Keratinocyte (primary cell): ENCODE measurements around the gene SOD2. TPM values are rescaled to one million over a fixed set of nuclear protein-coding genes. Genes with fewer than 3 reads are reported as not detected.

Experiments
- DNase-seq: peaks from one replicate; pipeline ENCODE4 v3.0.0-alpha.2; 2011; ENCODE audit warnings: low read depth, missing footprints, low spot score
- FAIRE-seq: peaks from 2 replicates; lab custom pipeline; 2011; peaks lifted over from hg19 to GRCh38; lab: Jason Lieb, UNC
- H2AFZ ChIP-seq: 2 replicates; pipeline ENCODE4 v1.6.0; 2012; ENCODE audit warnings: low read length, control low read depth, inconsistent platforms; ENCODE audit not compliant: control insufficient read depth
- H3K27ac ChIP-seq: 2 replicates; pipeline ENCODE4 v1.5.1; 2011; ENCODE audit warnings: low read length; ENCODE audit not compliant: control insufficient read depth, insufficient read depth
- H3K27me3 ChIP-seq: 3 replicates; pipeline ENCODE4 v1.6.0; 2011; ENCODE audit warnings: low read length; ENCODE audit not compliant: control insufficient read depth, insufficient read depth; ENCODE audit errors: extremely low read depth
- H3K36me3 ChIP-seq, 2 experiments: 2 replicates in 1 of 2; 3 replicates in 1 of 2; pipeline ENCODE4 v1.5.1; 2011; ENCODE audit warnings: low read length in 2 of 2, mild to moderate bottlenecking in 1 of 2; ENCODE audit not compliant: control insufficient read depth in 2 of 2, insufficient read depth in 2 of 2; ENCODE audit errors: extremely low read depth in 1 of 2
- H3K4me1 ChIP-seq: 3 replicates; pipeline ENCODE4 v1.5.1; 2011; ENCODE audit warnings: low read length; ENCODE audit not compliant: control insufficient read depth, insufficient read depth; ENCODE audit errors: extremely low read depth
- H3K4me2 ChIP-seq: 3 replicates; pipeline ENCODE4 v1.6.0; 2011; ENCODE audit warnings: low read depth, low read length; ENCODE audit not compliant: control insufficient read depth, insufficient read depth; ENCODE audit errors: extremely low read depth
- H3K4me3 ChIP-seq, 3 experiments: fragments of 200-600 bp in 1 of 3; sonication (generic) in 1 of 3; 2 replicates in 2 of 3; 3 replicates in 1 of 3; pipeline ENCODE4 v1.5.1; 2011 to 2016; ENCODE audit warnings: low read length in 3 of 3, mild to moderate bottlenecking in 3 of 3, control low read depth in 2 of 3, inconsistent platforms in 1 of 3, low read depth in 1 of 3, mixed read lengths in 1 of 3, mixed run types in 1 of 3, moderate library complexity in 1 of 3; ENCODE audit not compliant: control insufficient read depth in 2 of 3, insufficient read depth in 2 of 3; ENCODE audit errors: extremely low read depth in 1 of 3
- H3K79me2 ChIP-seq: 2 replicates; pipeline ENCODE4 v1.6.0; 2012; ENCODE audit warnings: low read length; ENCODE audit not compliant: control insufficient read depth, insufficient read depth
- H3K9ac ChIP-seq: 3 replicates; pipeline ENCODE4 v1.6.0; 2011; ENCODE audit warnings: low read length; ENCODE audit not compliant: control insufficient read depth, insufficient read depth; ENCODE audit errors: extremely low read depth
- H3K9me1 ChIP-seq: 3 replicates; pipeline ENCODE4 v1.6.0; 2011; ENCODE audit warnings: low read length; ENCODE audit not compliant: control insufficient read depth, insufficient read depth; ENCODE audit errors: extremely low read depth
- H3K9me3 ChIP-seq: 2 replicates; pipeline ENCODE4 v1.5.1; 2012; ENCODE audit warnings: low read depth, low read length; ENCODE audit not compliant: control insufficient read depth
- H4K20me1 ChIP-seq: 3 replicates; pipeline ENCODE4 v1.6.0; 2011; ENCODE audit warnings: low read length; ENCODE audit not compliant: control insufficient read depth, insufficient read depth; ENCODE audit errors: extremely low read depth
- EZH2 ChIP-seq: IDR thresholded peaks from one replicate; pipeline ENCODE4 v1.6.1; 2012; ENCODE audit warnings: inconsistent platforms, mild to moderate bottlenecking, low read length, moderate library complexity
- dilution Hi-C: fragments of 300-500 bp; cut with MboI; formaldehyde crosslinking; loops from one replicate; pipeline ENCODE4 v1.7.0; 2020; ENCODE audit warnings: low sequenced_read_pairs; ENCODE audit not compliant: extremely low pct_ligation_motif_present
- polyA plus RNA-seq, 5 experiments: library from polyadenylated mRNA; depleted of rRNA in 3 of 5; stranded (reverse) in 3 of 5; stranded (forward) in 1 of 5; unstranded in 1 of 5; fragments of >200 nt; gene quantifications; 1 replicate in 1 of 5; 2 replicates in 3 of 5; 3 replicates in 1 of 5; pipeline versions ENCODE4 v1.2.1 to v1.2.3, GENCODE V29; 2011 to 2012; ENCODE audit warnings: missing spikeins in 2 of 5, low read depth in 1 of 5, low replicate concordance in 1 of 5
- TF ChIP-seq, protein P1 (sequence below), 3 experiments: IDR thresholded peaks in 1 of 3; conservative IDR thresholded peaks in 1 of 3; optimal IDR thresholded peaks in 1 of 3; 2 replicates in 2 of 3; 3 replicates in 1 of 3; pipeline versions ENCODE3 to v1.5.1; 2011; ENCODE audit warnings: low read length in 3 of 3, mild to moderate bottlenecking in 3 of 3, moderate library complexity in 2 of 3, control low read depth in 1 of 3, inconsistent platforms in 1 of 3; ENCODE audit not compliant: insufficient read depth in 2 of 3; ENCODE audit errors: extremely low read depth in 1 of 3

The SOD2 gene
- polyA plus RNA-seq, 1 donor (not counting 4 experiments of a cell fraction or from before 2014, with no cell fraction given), result 41.9 TPM

GRCh38 chr6:159720708-159721107, 27.7 kb upstream of the SOD2 start:
- H2AFZ ChIP-seq, result no peak overlapping the region
- H3K9me1 ChIP-seq, result no peaks in the 10 kb centered on the region
- TF ChIP-seq EZH2, result no peak
- TF ChIP-seq, protein P1, sequence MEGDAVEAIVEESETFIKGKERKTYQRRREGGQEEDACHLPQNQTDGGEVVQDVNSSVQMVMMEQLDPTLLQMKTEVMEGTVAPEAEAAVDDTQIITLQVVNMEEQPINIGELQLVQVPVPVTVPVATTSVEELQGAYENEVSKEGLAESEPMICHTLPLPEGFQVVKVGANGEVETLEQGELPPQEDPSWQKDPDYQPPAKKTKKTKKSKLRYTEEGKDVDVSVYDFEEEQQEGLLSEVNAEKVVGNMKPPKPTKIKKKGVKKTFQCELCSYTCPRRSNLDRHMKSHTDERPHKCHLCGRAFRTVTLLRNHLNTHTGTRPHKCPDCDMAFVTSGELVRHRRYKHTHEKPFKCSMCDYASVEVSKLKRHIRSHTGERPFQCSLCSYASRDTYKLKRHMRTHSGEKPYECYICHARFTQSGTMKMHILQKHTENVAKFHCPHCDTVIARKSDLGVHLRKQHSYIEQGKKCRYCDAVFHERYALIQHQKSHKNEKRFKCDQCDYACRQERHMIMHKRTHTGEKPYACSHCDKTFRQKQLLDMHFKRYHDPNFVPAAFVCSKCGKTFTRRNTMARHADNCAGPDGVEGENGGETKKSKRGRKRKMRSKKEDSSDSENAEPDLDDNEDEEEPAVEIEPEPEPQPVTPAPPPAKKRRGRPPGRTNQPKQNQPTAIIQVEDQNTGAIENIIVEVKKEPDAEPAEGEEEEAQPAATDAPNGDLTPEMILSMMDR (optimal IDR thresholded peaks at IDR 0.05 in 1 of 3, IDR thresholded peaks at IDR 0.05 in 1 of 3, conservative IDR thresholded peaks at IDR 0.05 in 1 of 3; ENCODE audit: extremely low read depth in 1 of 3, insufficient read depth in 2 of 3, low read length in 3 of 3), result peak in 2 of 3 experiments; percentile 16 to 28
- H3K9me3 ChIP-seq, result no peaks in the 10 kb centered on the region
- peaks cover 3% of the 10 kb centered on the region for H4K20me1 ChIP-seq
- peaks cover 31% of the 10 kb centered on the region for H3K79me2 ChIP-seq
- no peak overlapping the region for H3K9ac ChIP-seq
- H3K4me2 ChIP-seq, result no peak overlapping the region
- H3K36me3 ChIP-seq, result no peaks in the 10 kb centered on the region
- H3K27ac ChIP-seq, result no peak overlapping the region
- DNase-seq (no peak), FAIRE-seq (no peak)
- no peak overlapping the region for H3K4me3 ChIP-seq
- dilution Hi-C loops, result no loop called here
- H3K27me3 ChIP-seq, result no peaks in the 10 kb centered on the region
- H3K4me1 ChIP-seq, result peaks cover 14% of the 10 kb centered on the region

GRCh38 chr6:159719287-159719686, 26.2 kb upstream of the SOD2 start:
- FAIRE-seq, result no peak
- Histone ChIP-seq H3K9me3 (no peaks in the 10 kb centered on the region), H3K9ac (no peak overlapping the region), H3K79me2 (peaks cover 17% of the 10 kb centered on the region), H3K27me3 (no peaks in the 10 kb centered on the region), H3K36me3 (no peaks in the 10 kb centered on the region), H3K4me2 (no peak overlapping the region), H4K20me1 (peaks cover 3% of the 10 kb centered on the region), H3K9me1 (no peaks in the 10 kb centered on the region), H3K4me3 (no peak overlapping the region), H3K4me1 (peaks cover 12% of the 10 kb centered on the region), H3K27ac (no peak overlapping the region), H2AFZ (no peak overlapping the region)
- no peak for DNase-seq
- dilution Hi-C loops, result no loop called here
- TF ChIP-seq, protein P1 (optimal IDR thresholded peaks at IDR 0.05 in 1 of 3, IDR thresholded peaks at IDR 0.05 in 1 of 3, conservative IDR thresholded peaks at IDR 0.05 in 1 of 3; ENCODE audit: extremely low read depth in 1 of 3, insufficient read depth in 2 of 3, low read length in 3 of 3), result no peak
- TF ChIP-seq EZH2, result no peak
